GM12873 (cell line): ENCODE measurements around the gene MEIS2.

ENCODE experiments used
- CTCF ChIP-seq: IDR thresholded peaks from 2 replicates; pipeline ENCODE4 v1.5.1; 2012; ENCODE audit warnings: low read depth, mild to moderate bottlenecking, moderate library complexity, low read length, control low read depth; ENCODE audit not compliant: insufficient read depth; ENCODE audit errors: missing control alignments

The MEIS2 gene

DNA sequence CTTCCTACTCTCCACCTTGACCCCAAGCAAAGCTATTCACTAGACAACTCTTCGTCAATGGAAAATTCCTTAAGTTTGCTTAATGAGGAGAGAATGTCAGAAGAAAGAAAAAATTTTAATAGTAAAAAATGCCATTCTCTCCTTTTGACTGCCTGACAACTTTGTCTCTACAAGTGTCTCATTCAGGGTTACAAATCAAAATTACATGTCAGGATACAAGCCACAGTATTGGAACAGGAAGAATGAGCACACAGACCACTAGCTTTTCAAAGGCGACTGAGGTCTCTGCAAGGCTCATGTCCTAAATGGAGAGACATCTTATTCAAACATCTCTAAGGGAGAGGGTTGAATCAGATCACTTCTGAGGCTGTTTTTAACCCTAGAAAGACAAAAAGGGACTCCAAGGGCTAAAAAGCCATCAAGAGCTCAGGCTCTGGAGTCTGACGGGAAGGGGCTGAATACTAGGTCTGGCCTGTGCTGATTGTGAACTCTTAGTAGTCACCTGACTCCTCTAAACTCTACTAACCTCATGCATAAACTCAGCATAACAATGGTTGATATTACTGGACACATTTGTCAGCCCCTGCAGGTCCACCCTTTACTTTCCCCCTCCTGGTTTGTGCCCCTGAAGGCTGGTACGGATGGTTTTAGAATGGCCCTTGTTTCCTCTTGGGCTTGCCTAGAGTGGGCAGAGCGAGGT, 12.8 kb upstream of the MEIS2 start:
- no peak for TF ChIP-seq CTCF

DNA sequence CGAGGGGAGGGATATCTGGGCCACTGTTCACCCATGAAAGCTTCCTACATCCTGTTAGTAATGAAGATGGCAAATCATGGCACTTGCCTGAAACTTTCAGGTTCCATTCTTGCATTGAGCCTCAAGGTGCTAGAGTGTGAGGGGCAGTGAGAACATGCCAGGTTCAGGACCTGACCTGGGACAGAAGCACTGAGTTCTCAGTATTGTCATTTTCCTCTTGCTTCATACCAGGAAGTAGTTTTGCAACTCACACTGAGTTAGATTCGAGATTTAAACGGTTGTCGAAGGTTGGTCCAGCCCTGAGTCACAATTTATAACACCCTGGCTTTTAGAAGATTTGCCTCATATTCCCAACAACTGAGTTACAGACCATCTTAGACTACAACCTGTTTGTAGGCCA, 11.8 kb upstream of the MEIS2 start:
- no peak for TF ChIP-seq CTCF

DNA sequence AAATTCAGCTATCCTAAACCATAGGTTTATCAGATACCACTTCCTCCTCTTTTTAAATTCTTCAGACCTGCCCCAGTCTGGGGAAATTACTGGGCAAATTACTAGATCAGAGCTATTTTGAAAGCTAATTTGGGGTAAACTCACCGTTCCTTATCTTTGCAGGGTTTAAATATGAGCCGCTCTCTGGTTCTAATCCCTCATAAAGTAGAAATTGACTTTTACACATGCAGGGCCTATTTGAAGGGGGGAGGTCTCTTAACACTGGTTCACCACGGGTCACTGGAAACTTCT, 11.0 kb upstream of the MEIS2 start:
- TF ChIP-seq CTCF = no peak

- TF ChIP-seq CTCF = no peak
Observed at GRCh38 chr15:37109872-37110572, 9.7 kb upstream of the MEIS2 start.

DNA sequence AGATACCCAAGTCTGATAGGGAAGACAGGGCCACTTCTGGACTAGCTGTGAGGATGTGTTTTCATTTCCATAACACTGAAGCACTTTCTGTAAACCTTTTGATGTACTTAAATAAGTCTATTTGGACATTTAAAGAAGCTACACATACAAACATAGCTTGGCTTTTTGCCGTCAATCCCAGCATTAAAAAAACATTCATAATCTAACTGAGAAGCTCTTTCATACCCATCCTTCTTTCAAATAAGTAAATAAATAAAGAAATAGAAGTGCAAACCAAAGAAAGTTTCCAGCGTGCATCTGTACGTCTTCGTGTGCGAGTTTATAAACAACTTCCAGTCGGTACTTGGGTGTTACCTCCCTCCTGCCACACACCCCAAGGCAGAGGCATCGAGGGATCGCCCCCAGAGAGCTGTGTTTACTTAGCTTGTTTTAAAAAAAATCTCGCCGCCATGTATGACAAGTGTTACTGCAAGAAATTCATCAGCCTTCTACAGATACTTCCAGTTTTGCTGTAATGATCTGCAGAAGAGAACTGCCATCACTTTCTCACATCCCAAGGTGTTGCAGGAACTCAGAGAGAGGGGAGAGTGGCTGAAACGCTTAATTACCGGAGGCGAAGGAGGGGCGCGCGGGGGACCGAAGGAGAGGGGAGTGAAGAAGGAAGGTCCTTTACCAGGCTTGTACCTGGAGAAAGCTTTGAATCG, 9.0 kb upstream of the MEIS2 start:
- no peak for TF ChIP-seq CTCF

DNA sequence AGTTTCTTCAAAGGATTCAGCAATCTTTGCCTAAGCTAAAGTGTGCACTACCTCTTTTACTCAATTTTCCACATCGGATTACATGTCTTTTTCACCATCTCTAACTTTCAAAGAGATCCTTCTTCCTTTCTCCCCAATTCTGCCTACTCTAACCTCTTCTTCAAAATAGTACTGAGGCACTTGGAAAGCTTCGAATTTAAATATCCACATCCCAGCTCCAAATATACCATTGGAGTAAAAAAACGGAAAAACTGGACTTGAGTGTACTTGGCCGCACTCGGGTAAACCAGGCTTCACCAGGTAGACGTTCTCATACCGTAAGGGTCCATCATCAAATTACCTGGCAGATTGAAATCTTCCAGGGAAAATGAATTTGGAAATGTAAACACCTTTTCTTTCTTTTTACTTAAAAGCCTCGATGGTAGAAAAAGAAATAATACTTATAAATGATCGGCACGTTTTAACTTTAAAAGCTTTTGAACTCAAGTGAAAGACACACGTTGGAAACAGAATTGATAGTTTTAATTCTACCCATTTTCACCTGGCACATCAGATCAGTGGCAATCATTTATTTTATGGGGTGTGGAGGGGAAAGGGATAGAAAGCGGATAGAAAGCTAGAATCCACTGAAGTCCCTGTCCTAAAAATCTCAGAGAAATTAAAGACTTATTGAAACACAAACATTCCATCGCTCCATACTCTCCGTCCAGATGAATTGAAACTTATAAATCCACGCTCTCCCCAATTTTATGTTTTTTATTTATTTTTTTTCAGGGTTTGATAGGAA, 8.2 kb upstream of the MEIS2 start:
- TF ChIP-seq CTCF = no peak

- no peak for TF ChIP-seq CTCF
Observed at GRCh38 chr15:37107744-37108380, 7.5 kb upstream of the MEIS2 start.
